ENCODE data around the gene UBXN10. TPM values are rescaled to one million over a fixed set of nuclear protein-coding genes. Genes with fewer than 3 reads are reported as not detected.

Gene UBXN10
- total RNA-seq, 1 donor from 2014 or later: 3.6 TPM

DNA sequence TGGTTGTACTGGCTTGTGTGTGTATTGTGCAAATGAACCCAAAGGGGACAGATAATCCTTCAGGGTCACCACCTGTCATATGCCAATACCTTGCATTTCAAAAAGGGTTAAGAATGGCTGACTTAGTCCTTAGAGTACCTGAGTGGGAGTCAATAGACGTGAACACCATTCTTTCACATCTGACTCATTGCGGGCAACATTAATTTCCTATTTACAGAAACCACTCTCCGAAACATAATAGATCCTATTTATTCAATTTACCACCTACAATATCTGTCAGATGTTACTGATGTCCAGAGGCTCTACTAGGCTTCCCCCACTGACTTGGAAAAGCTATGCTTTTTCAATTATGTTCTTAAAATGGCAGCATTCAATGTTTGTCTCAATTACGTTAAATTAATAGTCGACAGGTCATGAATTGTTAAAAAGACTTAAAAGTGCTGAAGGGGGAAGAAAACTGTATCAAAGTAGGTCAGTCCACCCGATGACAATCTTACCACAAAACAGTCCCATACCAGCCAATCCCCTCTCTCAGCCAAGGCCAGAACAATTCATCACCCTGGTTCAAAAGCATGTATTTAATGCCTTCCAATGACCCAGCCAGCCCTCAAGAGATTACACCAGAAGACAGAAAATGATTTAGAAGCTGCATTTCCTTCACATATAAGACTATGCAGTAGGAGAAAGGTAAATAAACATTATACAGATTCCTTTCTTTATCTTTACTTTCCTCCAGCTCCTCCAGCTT is 49.1 kb downstream of the UBXN10 start:
- no peak for DNase-seq (ENCODE audit: low spot score)

DNA sequence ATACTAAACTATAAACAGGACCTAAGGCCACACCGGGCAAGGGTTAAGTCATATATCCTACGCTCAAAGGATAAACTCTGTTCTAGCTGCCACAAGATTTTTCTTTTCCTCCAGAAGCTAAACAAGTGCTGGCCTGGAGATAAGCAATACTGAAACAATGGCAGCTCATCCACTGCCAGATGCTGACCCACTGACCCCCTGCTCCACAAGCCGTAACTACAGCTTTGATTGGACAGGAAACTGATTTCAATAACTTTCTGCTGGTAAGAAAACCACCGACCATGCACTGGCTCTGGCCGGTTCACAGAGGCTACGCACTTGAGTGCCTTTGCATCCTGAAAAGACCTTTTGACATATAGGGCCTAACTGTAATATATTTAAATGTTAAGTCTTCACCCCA is 51.8 kb downstream of the UBXN10 start:
- no peak for DNase-seq (ENCODE audit: low spot score)

GRCh38 chr1:20240012-20240411 is 54.1 kb downstream of the UBXN10 start:
- DNase-seq (ENCODE audit: low spot score): no peak

DNA sequence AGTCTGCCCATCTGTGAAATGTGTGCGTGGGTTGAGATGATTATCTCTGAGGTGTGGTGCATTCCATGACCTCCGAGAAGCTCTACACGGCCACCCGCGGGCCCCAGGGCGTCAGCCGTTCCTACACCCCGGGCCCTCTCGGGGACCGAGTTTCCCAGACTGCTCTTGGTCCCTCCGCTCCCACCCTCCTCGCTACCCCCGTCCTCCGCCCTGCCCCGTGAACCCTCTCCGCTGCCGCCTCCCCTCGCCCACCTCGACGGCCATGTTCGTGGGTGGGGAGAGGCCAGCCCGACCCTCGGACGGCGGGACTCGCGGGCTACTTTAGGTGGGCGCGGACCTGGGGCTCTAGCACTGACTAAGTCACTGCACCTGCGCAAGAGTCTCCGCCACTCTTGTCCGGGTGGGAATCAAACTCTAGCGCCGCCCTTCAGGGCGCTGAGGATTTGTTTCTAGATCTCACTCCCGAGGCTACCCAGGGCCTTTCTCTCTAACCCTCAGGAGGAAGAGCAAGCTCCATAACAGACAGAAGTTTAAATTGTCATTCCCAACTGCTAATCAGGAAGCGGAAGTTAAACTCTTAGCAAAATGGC is 57.1 kb downstream of the UBXN10 start:
- no peak for DNase-seq (ENCODE audit: low spot score)

Other genes starting within 250 kb of the UBXN10 start
- gene PLA2G2A, start 206.5 kb upstream of the UBXN10 start, total RNA-seq: 165 TPM
- gene PLA2G5, start 115.9 kb upstream of the UBXN10 start, total RNA-seq: 2.4 TPM
- not detected for gene PLA2G2D, start 66.6 kb upstream of the UBXN10 start, total RNA-seq
- 19.2 TPM for gene PLA2G2F, start 46.8 kb upstream of the UBXN10 start, total RNA-seq
- gene PLA2G2C, start 422 bp downstream of the UBXN10 start, total RNA-seq: not detected
- 41.9 TPM for gene VWA5B1, start 104.8 kb downstream of the UBXN10 start, total RNA-seq